GM03348 (cell line): ENCODE measurements around the gene GUCY2F.
A peak's percentile ranks its signal among the peaks of the same experiment; 100 is the strongest.

Experiments
- DNase-seq: peaks from one replicate; pipeline ENCODE4 v3.0.0; 2012; ENCODE audit warnings: low spot score

The GUCY2F gene

DNA sequence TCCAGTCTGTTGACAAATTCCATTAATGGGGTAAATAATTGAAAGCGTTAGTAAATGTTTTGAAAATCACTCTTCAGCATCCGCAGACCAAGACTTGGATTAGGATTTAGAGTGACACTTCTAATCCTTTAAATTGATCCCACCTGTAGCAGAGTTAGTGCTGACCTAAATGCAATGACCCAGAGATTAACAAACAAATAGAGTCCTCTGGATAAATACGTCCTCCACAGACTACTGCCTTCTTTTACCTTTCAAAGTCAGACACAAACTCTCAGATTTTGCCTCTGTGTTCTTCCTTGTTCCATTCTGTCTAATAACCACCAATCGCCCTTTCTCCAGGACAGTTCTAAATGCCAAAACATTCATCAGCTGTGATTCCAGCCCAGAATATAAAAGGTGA, at the start of gene GUCY2F:
Gene GUCY2F (minus strand): TSS at position 101 of the 400 bp plus-strand sequence. CDS start 6,150 bp downstream, outside the sequence.
- DNase-seq, result no peak

GRCh38 chrX:109519001-109519400, 37.1 kb upstream of the GUCY2F start:
- DNase-seq, result no peak

GRCh38 chrX:109511113-109511512, 29.2 kb upstream of the GUCY2F start:
- no peak for DNase-seq

DNA sequence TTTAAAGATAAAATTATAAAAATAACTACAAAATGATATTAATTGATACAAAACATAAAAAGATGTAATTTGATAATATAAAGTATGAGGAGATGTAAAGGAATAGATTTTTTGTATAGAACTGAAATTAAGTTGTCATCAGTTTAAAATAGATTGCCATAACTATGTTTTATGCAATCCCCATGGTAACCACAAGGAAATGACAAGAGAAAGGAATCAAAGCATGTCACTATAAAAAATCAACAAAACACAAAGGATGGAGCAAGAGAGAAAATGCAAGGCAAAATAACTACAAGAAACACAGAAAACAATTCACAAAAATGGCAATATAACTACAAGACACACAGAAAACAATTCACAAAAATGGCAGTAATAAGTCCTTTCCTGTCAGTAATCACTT, 27.0 kb upstream of the GUCY2F start:
- DNase-seq, result no peak

DNA sequence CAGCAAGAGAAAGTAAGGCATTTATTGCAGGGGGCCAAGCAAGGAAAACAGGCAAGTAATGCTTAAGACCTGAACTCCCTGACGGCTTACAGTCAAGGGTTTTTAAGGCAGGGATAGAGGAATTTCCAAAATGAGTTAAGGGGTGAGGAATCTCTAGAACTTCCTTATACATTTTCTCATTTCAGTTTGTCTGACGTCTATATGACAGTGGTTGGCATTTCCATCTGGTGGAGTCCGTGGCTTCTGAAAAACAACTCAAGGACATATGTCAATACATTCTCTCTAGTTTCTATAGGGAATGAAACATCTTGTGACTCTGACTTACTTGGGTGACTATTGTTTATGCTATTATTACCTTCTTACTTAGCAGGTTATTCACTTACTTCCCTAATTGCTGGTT, 19.3 kb upstream of the GUCY2F start:
- no peak for DNase-seq

GRCh38 chrX:109498434-109498833, 16.5 kb upstream of the GUCY2F start:
- no peak for DNase-seq

GRCh38 chrX:109489174-109489573, 7.3 kb upstream of the GUCY2F start:
- DNase-seq, result no peak

GRCh38 chrX:109487640-109488039, 5.8 kb upstream of the GUCY2F start:
- DNase-seq, result no peak

DNA sequence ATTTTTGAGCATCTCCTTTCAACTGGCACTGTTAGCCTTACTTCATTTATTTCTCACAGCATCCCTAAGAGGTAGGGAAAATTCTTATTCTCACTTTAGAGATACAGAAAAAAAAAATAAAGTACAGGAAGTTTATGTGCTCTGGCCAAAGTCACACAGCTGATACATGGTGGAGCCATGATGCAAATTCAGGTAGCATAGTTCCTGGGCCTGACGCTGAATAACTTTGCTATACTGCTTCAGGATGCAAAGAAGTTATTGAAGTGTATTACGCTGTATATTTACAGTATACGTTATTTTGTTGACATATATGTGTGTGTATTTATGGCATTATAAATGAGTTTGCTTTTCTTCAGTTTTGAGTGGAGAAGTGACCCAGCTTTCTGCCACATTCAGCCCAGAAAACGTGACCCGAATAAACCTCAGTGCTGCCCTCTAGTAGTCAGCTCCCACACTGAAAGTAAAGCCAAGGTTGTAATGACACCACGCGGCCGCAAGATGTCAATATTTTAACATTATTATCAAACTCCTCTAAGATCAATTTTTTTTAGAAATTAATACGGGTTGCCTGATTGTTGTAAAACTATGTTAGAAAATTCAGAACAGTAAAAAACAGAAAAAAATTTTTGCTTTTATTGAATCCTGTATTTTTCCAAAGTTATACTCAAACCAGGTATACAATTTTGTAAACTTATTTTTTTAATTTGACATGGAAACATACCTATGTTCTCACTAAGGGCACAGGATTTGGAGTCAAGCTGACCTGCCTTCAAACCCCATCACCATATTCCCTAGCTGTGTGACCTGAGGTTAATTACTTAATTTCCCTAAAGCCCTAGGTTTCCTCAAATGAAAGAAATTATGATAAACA, 3.8 kb upstream of the GUCY2F start:
- DNase-seq, result peak; percentile 33

DNA sequence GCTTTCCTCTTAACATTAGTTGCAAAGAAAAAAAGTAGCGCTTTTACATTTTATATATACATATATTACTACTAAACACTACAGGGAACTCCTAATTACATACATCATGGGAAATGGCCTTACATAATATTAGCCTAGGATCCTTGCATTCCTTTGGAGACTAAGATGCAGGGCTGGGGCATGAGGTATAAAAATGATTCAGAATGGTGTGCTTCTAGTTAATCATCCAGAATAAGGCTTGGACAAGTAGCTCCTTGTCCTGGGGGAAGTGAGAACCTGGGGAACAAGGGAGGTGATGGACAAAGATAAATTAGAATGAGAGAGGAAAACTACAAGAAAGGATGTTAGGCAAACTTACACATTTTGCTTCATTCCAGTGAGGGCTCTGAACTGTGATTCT, 3.0 kb upstream of the GUCY2F start:
- DNase-seq, result no peak

GRCh38 chrX:109475174-109475891, 6.6 kb downstream of the GUCY2F start:
- peak; percentile 58 for DNase-seq

GRCh38 chrX:109472939-109473735, 8.7 kb downstream of the GUCY2F start:
- DNase-seq, result peak; percentile 11

DNA sequence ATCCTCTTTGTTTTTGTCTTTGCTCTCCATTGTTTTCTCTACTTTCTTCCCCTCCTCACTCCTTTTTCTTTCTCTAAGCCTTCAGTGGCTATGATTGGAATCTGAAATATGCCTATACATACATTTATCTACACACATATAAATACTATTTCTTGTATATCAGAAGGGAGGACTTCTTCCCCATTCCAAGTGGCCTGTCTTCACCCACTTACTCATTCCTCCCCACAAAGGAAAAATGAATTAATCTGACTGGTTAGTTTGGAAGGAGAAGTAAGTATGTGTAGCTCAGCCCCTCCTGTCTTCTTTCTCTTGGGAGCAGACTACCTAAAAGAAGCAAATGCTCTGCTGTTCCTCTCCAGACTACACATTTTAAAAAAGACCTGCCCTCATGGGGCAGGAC, 17.7 kb downstream of the GUCY2F start:
- DNase-seq, result no peak

DNA sequence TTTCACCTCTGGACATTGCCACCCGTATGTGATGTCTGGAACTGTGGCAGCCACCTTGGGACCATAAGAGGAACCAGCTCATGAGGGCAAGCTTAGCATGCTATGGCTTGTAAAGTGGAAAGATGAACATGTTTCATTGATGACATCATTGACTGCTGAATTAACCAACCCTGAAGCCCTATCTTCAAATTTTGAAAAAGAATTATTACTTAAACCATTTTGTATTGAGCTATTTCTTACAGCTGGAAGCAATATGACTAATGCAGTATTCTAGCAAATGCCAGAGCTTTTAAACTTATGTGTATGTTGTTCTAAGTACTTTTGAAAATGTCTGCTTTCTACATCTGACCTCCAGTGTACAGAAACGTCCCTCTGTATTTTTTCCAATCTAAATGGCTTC, 18.1 kb downstream of the GUCY2F start:
- no peak for DNase-seq

DNA sequence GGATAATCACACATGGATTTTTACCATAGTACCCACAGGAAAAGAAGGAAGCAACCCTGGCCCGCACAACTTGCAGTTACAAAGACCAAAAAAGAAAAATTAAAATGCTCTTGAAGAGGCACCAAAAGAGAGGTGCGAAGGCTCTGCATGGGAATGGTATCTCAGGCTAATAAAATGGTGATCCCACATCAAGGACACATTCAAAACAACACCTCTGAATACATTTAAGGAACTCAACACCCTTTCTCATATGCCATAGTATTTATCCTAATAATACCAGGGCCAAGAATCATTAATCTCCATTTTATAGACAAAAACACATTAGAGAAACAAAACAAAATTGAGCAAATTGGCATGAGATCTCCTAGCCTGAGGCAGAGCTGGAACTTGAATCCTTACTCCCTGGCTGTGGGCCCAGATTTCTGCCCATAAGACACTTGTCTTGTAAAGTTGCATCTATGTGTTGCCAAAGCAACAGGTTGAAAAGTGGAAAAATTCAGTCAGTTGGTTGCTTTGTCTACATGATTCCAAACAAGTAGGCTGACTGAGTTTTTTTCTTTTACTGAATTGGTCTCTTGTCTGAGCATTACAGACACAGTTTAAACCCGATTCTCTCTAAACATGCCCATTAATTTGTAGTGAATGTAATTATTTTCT, 33.5 kb downstream of the GUCY2F start:
- DNase-seq, result no peak

GRCh38 chrX:109441266-109441665, 40.6 kb downstream of the GUCY2F start:
- no peak for DNase-seq

GRCh38 chrX:109440475-109440874, 41.4 kb downstream of the GUCY2F start:
- DNase-seq, result no peak

GRCh38 chrX:109409181-109409580, 72.7 kb downstream of the GUCY2F start:
- DNase-seq, result no peak

- DNase-seq, result no peak
Measured at GRCh38 chrX:109403922-109404321, 78.0 kb downstream of the GUCY2F start.

GRCh38 chrX:109399831-109400230, 82.1 kb downstream of the GUCY2F start:
- no peak for DNase-seq

GRCh38 chrX:109398833-109399232, 83.1 kb downstream of the GUCY2F start:
- DNase-seq, result no peak

- DNase-seq, result no peak
Measured at GRCh38 chrX:109398061-109398460, 83.8 kb downstream of the GUCY2F start.
